HG02973 (cell line): ENCODE measurements around the gene UBE2F.
"Not testable (repeated sequence)": the region's sequence is repeated elsewhere in the genome, so short reads cannot be mapped to it uniquely, and the experiment has no call there.

Source experiments
- ATAC-seq: cut with Tn5 transposase; IDR thresholded peaks from one replicate; pipeline ENCODE4 v1.9.1; 2021; ENCODE audit warnings: moderate library complexity; ENCODE audit not compliant: unreplicated experiment

Gene UBE2F

DNA sequence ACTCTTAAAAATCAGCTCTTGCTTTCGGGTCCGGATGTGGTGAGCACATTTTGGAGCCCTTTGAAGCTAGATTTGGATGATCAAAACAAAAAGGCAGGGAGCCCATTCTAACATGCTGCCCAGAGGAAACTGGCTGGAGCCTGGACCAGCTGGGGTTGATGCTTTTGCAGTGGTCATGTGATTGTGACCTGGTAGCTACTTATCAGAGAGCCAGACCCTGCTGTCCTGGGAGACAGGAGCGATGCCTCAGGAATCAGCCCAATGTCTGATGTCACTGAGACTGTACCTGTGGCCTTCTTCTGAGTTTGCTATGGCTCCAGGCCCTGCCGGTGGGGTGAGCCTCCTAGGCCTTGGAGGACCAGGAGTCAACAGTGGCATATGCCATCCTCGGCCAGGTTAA, 75.3 kb downstream of the UBE2F start:
- no peak for ATAC-seq

DNA sequence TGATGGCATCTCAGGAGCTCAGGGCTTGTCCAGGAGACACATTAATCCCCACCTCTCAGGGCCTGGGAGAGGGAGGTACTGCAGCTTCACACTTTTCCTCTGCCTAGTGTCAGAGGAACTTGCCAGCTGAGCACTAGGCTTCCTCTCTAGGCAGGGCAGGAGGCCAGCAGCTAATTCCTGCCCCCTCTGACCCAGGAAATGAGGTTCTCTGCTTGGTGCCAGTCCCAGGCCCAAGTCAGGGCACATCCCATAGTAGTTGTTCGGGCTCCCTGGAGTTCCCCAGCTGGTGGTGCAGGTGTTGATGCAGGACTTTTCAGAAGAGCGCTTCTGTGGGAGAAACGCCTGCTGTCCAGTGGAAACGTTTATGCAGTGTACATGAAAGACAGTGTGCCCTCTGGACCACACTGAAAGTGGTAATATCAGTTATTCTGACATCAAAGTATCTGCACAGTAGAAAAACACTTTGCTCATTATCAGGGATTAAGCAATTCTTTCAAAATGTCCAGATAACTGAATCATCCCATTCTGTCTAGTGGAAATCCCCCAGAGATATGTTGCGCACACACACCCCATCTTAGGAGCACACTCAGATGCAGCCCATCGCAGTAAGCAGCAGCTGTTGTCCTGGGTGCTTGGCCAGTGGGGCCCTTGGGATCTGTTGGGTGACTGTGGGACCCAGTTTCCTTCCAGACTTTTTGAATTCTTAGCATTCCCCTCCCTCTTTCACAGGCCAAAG, 76.2 kb downstream of the UBE2F start:
- ATAC-seq: no peak

DNA sequence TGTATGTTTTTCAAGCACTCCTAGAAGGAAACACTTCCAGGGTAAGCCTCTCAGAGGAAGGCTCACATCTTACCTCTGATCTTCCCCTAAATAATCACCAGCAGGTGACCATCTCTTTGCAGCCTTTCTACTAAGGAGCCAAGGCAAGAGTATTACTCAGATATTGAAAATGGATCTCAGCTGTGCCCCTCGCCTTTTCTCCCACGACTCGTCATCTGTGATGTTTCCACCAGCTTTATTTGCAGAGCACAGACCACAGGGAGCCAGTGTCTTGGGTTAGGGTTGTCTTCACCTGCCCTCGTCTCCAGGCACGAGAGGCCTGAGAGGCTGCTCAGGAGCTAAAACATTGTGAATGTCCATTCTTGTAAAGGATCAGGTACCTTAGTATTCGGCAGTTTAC, 77.0 kb downstream of the UBE2F start:
- ATAC-seq: no peak

DNA sequence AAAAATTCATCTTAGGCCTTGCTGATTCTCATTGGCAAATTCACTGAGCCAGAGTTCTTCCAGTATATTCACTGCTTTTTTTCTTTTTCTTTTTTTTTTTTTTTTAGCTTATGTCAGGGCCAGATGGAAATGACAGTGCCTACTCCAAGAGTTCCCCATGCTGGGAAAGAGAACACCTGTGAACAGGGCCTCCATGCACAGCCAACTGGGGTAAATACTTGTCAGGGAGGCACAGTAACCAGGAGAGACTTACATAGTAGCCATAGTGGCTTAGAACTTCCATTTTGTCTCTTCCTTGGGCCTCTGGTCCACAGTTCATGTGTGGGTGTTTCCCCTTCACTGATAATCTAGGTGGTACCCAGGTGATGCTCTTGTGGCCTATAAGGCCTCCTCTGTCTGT, 78.8 kb downstream of the UBE2F start:
- no peak for ATAC-seq

DNA sequence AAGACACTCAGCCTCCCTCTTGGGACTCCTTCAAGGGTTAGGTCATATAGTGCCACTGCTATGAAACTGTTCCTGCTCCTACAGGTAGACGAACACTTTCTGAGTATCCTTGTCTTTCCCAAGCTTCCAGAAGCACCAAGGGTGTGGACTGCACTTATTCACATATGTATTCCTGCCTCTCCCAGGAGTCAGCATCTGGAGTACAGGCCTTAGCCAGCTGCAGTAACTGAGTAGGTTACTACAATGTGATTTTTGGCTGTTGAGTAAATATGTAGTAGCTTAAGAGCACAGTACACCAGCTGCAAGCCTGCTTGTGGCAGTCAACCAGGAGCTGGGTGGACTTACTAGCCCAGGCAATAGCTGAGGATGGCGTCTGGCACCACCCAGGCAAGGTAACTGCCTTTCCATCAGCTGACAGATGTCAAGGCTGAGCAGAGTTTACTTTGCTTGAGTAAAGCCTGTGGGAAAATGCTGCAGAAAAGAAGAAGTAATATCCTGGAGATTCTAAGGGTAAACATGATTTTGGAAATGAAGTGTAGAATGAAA, 80.0 kb downstream of the UBE2F start:
- ATAC-seq: no peak

DNA sequence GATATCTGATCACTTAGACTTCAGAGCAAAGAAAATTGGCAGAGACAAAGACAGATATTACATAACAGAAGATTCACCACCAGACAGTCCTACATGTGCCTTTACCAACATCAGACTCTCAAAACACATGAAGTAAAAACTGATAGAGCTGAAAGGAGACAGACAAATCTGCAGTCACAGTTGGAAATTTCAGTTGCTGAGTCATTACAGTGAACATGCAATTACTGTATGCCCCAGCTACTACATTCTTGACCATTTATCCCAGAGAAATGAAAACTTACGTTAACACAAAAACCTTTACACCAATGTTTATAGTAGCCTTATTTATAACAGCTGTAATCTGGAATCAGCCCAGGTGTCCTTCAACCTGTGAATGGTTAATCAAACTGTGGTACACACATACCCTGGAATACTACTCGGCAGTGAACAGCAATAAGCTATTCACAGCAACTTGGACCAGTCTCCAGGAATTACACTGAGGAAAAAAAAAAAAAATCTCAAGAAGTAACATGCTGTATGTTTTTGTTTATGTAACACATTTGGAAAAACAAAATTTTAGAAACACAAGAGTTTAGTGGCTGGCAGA, 86.5 kb downstream of the UBE2F start:
- ATAC-seq: no peak

DNA sequence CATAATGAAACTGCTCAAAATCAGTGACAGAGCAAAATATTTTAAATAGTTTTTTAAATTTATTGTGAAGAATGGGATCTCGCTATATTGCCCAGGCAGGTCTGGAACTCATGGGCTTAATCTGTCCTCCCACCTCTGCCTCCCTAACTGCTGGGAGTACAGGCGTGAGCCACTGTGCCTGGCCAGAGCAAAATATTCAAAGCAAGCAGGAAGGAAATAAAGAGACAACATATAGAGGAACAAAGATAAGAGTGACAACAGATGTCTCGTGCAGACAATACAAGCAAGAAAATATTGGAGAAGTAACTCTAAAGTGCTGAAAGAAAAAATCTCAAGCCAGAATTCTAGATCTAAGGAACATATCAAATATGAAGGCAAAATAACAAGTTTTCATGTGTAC, 89.0 kb downstream of the UBE2F start:
- no peak for ATAC-seq

DNA sequence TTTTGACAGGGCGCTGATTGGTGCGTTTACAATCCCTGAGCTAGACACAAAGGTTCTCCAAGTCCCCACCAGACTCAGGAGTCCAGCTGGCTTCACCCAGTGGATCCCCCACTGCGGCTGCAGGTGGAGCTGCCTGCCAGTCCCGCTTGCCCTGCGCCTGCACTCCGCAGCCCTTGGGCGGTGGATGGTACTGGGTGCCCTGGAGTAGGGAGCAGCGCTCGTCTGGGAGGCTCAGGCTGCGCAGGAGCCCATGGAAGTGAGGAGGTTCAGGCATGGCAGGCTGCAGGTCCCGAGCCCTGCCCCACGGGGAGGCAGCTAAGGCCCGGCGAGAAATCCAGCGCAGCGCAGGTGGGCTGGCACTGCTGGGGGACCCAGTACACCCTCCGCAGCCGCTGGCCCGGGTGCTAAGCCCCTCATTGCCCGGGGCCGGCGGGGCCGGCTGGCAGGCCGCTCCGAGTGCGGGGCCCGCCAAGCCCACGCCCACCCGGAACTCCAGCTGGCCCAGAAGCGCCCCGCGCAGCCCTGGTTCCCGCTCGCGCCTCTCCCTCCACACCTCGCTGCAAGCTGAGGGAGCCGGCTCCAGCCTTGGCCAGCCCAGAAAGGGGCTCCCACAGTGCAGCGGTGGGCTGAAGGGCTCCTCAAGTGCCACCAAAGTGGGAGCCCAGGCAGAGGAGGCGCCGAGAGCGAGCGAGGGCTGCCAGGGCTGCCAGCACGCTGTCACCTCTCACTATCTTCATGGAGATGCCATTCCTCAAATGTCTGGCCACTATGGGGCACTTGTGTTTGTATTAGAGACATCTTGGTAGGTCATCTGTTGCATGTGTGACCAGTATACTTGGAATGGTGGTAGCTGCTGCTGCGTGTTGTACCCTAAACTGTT, 91.1 kb downstream of the UBE2F start:
- ATAC-seq: not testable (repeated sequence)

DNA sequence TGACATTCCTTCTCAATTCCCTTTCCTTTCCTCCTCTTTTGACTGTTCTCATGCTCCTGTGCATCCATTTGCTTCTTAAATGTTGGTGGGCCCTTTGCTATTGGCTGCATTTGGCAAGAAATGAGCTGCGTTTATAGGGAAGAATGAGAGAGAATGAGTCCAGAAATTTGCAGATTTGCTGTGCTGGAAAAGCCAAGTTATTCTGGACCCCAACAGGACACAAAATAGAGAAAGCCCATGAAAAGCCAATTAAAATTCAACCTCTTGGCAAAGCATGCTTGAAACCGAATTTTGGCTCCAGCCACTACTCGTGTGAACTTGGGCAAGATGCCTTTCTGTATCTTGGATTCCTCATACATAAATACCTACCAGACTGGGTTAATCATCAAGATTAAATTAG, 92.7 kb downstream of the UBE2F start:
- no peak for ATAC-seq

DNA sequence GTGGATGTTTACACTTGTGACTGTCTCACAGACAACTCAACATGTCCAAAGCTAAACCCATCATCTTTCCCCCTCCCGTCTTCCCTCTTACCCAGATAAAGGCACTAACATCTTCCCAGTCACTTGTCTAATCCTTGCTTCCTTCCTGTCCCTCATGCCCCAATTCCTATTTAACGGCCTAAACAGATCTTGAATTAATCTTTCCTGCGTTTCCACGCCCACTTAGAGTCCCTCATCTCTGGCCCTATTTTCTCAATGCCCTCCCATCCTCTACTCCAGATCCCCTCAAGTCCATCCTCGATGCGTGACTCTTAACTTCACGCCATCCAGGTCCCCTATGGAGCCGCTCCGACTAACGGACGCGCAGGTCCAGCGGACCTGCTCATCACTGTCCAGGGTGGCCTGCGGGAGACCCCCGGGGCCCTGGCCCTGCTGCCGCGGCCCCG, 93.3 kb downstream of the UBE2F start:
- no peak for ATAC-seq

DNA sequence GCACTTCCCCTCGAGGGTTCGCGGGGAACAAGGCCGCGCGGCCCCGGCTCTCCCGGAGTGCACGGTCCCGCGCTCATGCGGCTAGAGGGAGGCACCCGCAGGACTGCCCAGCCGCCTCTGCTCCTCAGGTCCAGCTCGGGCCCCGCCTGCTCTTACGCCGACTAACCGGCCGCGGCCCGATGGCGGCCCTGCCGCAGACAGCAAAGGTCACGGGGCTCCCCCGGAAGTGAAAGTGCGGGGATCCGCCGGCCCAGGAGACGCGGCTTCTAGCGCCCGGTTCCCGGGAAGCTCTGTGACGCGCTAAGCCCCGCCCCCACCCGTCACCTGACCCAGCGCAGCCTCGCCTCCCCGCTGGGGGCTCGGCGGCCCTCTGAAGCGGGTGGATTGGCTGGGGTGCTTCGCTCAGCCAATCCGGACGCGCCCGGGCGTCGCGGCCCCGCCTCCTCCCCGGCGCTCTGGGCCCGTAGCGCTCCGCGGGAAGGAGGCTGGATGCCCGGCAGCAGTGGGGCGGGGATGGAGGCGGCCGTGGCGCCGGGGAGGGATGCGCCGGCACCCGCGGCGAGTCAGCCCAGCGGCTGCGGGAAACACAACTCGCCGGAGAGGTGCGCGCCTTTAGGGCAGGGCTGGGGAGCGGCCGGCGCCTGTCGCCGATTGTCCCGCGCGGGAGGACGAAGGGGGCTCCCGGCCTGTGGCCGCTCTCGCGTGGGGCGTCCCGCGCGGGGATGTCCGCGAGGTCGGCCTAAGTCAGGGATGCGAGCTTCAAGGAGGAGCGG, 93.9 kb downstream of the UBE2F start, which contains the start of gene SCLY:
SCLY (plus strand) TSS at position 460 of the 773 bp plus-strand sequence; CDS start at position 514, 54 bp downstream.
- ATAC-seq: peak; percentile 95

DNA sequence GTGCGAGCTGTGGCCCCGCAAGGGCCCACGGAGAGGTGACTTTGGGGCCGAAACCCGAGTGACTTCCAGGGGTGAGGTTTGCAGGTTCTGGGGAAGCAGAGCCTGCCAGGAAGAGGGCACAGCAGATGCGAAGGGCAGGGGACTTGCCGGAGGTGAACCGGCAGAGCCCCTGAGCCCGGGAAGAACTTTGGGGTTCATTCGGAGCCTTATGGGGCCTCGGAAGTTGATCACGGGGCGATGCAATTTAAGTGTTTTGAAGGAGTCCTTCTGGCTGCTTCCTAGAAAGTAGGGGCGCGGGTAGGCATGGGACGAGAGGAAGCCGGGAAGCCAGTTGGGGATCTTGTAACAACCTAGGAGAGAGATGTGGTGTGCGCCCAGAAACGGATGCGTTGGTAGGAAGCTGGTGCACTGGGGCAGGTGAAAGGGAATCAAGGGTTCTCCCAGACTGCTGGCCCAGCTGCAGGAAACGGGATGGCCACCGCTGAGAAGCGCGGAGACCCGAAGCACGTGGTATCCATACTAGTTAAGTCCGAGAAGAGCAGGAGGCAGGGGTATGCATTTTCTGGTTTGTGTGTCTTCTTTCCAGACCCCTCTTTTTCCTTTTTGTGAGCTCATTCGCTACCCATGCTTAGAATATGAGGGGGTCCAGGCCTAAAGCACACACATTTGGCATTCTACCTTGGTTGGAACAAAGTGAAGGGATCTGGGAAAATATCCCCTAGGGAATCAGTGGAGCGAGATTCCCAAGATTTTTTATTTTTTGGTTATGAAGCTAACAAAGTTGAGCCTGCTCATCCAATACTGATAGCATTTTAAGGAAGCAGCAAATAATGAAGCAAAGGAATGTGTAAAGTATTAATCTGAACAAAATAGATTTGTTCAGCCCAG, 94.7 kb downstream of the UBE2F start:
- ATAC-seq: peak; percentile 16

DNA sequence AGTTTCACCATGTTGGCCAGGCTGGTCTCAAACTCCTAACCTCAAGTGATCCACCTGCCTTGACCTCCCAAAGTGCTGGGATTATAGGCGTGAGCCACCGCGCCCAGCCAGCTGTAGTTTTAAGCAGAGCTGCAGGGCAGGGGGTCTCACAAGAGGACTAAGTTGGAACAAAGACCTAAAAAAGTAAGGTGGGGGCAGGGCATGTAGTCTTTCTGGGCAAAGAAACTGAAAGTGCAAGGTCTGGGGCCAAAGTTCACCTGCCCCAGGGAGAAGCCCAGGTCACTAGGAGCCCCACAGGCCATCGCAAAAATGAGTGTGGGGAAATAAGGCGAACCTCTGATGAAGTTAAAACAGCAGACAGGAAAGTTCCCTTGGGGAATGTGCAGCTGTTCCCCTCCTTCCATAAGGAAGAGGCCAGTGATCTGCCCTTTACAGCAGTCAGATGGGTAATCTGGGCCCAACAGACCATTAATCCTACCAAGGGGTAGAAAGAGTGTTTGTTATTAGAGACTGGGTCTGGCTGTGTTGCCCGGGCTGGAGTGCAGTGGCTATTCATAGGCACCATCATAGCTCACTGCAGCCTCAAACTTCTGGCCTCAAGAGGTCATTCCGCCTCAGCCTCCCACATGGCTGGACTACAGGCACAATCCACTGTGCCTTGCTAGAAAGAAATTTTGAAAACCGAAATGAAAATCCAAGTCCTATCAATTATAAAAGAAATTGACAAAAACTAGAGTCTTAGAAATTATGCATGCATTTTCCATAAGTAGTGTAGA, 96.8 kb downstream of the UBE2F start:
- no peak for ATAC-seq

DNA sequence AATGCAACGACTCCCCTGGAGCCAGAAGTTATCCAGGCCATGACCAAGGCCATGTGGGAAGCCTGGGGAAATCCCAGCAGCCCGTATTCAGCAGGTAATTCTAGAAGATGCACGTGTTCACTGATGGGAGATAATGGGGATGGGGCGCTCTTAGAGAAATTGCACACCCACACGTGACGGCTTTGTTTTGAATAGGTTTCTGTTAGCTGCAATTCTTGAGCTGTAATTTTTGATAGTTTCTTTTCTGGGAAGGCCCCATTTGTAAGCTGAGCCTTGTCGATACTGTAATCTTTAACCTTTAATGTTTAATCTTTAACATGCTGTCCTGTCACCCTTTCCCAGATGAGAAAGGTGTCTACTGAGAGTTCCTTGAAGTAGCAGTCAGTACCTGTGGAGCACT, 97.6 kb downstream of the UBE2F start:
- ATAC-seq: no peak

DNA sequence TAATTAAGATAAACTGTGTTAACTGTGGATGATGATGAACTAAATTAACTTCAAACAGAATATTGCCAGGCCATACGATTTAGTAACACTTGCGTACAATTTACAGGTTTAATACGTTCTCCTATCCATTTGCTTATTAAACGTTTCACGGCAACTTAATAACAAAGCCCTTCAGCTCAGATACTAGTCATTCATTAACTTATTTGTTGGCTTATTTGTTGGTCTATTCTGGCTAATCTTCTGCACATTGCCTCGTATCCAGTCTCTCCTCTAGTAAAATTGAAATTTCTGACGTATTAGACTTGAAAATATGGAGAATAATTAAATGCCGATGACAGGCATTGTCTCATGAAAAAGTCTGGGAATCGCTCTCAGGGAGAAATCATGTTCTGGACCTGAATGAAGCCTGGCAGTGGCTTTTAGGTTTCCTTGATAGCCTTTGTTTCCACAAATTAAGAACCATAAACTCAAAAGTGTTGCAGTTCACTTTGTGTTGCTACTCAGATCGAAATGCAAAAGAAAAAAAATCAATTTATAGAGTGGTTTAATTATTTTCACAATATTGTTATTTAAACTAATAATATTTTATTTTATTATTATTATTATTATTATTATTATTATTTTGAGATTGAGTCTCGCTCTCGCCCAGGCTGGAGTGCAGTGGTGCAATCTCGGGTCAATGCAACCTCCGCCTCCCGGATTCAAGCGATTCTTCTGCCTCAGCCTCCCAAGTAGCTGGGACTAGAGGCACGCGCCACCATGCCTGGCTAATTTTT, 98.4 kb downstream of the UBE2F start:
- ATAC-seq: no peak

DNA sequence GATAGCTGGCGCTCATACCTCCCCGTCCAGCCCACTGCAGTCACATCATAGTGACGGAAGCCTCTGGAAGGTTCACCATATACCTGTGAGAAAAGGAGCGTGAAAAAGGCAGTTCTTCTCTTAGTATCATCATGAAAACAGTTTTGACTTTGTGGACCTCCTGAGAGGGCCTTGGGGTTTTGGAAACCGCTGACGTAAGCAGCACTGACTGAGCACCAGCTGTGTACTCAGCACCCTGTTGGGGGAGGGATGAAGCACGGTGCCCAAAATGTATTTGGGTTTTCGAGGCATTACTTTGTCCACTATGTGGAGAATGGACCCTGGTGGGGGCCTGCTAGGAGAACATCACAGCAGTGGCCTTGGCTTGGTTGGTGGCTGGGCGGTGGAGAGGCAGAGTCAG, 99.4 kb downstream of the UBE2F start:
- no peak for ATAC-seq

DNA sequence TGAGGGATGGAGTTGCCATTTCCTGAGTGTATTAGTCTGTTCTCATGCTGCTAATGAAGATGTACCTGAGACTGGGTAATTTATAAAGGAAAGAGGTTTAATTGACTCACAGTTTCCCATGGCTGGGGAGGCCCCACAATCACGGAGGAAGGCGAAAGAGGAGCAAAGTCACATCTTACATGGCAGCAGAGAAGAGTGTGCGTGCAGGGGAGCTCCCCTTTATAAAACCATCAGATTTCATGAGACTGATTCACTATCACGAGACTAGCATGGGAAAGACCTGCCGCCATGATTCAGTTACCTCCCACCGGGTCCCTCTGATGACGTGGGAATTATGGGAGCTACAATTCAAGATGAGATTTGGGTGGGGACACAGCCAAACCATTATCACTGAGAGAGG, 99.9 kb downstream of the UBE2F start:
- ATAC-seq: not testable (repeated sequence)

DNA sequence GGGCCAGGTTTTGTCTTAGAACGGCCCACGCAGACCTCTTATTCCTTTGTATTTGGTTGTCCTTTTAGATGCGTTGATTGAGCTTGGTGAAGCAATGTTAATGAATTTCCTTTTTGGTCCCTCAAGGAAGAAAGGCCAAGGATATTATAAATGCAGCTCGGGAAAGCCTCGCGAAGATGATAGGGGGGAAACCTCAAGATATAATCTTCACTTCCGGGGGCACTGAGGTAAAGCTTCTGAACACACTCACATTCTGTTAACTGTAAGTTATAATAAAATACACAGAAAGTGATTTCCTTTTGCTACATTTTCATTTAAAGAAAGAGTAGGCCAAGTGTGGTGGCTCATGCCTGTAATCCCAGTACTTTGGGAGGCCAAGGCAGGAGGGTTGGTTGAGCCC, 101.1 kb downstream of the UBE2F start:
- ATAC-seq: no peak
